Erythroblast (primary cell): Measurements from ENCODE around the gene BNIP5.
"Not testable (repeated sequence)": the region's sequence is repeated elsewhere in the genome, so short reads cannot be mapped to it uniquely, and the experiment has no call there.

Experiments
- DNase-seq, 2 experiments: peaks; one replicate each; lab custom pipeline; 2025; lab: John Stamatoyannopoulos, UW
- GATA1 ChIP-seq: IDR thresholded peaks from 2 replicates; pipeline ENCODE4 v1.6.1; 2011; ENCODE audit warnings: low read depth, mild to moderate bottlenecking, control low read depth, low read length, moderate library complexity
- POLR2A ChIP-seq: IDR thresholded peaks from 2 replicates; pipeline ENCODE4 v1.6.1; 2011; ENCODE audit warnings: mild to moderate bottlenecking, low read length

Gene BNIP5

GRCh38 chr6:36345681-36346466, 9.2 kb upstream of the BNIP5 start:
- peak; percentile 37 for TF ChIP-seq POLR2A
- TF ChIP-seq GATA1 = no peak
- peak; percentile 66 to 78 for DNase-seq

- DNase-seq = no peak
These were observed 6.5 kb upstream of the BNIP5 start for GRCh38 chr6:36343109-36343680.

GRCh38 chr6:36340618-36341454, 4.1 kb upstream of the BNIP5 start:
- peak; percentile 78 to 85 for DNase-seq
- TF ChIP-seq POLR2A = no peak
- TF ChIP-seq GATA1 = no peak

More at GRCh38 chr6:36343109-36343680, 6.5 kb upstream of the BNIP5 start:
- TF ChIP-seq GATA1 (no peak), POLR2A (no peak)

GRCh38 chr6:36340306-36340617, 3.6 kb upstream of the BNIP5 start:
- no peak for DNase-seq

GRCh38 chr6:36339146-36339545, 2.5 kb upstream of the BNIP5 start:
- no peak for DNase-seq
- TF ChIP-seq GATA1 (no peak), POLR2A (no peak)

More at GRCh38 chr6:36340306-36340617, 3.6 kb upstream of the BNIP5 start:
- TF ChIP-seq GATA1 = no peak

GRCh38 chr6:36338223-36338622, 1.5 kb upstream of the BNIP5 start:
- not testable (repeated sequence) for DNase-seq

- no peak for TF ChIP-seq POLR2A
- no peak for TF ChIP-seq GATA1
- DNase-seq = no peak
These were observed 1.1 kb upstream of the BNIP5 start for GRCh38 chr6:36337814-36338213.

GRCh38 chr6:36336208-36336710, 429 bp downstream of the BNIP5 start:
- no peak for DNase-seq
- TF ChIP-seq GATA1 = no peak
- TF ChIP-seq POLR2A = no peak

GRCh38 chr6:36335465-36336207, 1.1 kb downstream of the BNIP5 start:
- TF ChIP-seq GATA1 (no peak), POLR2A (no peak)
- DNase-seq = no peak

- no peak for DNase-seq
- no peak for TF ChIP-seq GATA1
These were observed 1.7 kb downstream of the BNIP5 start for GRCh38 chr6:36334832-36335459.

GRCh38 chr6:36333931-36334725, 2.6 kb downstream of the BNIP5 start:
- DNase-seq = no peak
- TF ChIP-seq GATA1 (no peak), POLR2A (no peak)

- DNase-seq = no peak
- TF ChIP-seq POLR2A (no peak), GATA1 (no peak)
These were observed 3.4 kb downstream of the BNIP5 start for GRCh38 chr6:36333171-36333895.
